NCI-H1105 (cell line): ENCODE measurements around the gene KATNB1.
"Not testable (repeated sequence)": the region's sequence is repeated elsewhere in the genome, so short reads cannot be mapped to it uniquely, and the experiment has no call there.

Experiments used
- DNase-seq: peaks from one replicate; lab custom pipeline; 2025; lab: John Stamatoyannopoulos, UW

Gene KATNB1

DNA sequence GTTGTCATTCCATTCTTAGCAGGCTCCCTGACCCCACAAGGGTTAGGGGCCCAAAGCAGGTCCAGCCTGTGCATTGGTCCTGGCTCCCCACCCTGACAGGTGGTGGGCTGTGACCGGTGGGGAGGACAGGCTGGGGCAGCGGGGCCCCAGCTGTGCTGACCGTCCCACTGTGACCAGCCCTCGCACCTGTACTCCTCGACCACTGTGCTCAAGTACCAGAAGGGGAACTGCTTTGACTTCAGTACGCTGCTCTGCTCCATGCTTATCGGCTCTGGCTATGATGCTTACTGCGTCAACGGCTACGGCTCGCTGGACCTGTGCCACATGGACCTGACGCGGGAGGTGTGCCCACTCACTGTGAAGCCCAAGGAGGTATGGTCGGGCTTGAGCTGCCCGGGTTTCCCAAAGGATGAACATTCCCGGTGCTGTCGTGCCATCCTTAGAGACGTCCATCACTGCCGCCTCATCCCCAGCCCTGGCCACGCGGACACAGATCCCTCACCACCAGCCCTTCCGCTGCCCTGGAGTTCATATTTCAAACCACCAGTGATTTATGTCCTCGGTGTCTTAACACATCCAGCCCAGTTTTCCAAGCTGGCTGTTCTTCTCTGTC is 33.7 kb upstream of the KATNB1 start:
- no peak for DNase-seq

DNA sequence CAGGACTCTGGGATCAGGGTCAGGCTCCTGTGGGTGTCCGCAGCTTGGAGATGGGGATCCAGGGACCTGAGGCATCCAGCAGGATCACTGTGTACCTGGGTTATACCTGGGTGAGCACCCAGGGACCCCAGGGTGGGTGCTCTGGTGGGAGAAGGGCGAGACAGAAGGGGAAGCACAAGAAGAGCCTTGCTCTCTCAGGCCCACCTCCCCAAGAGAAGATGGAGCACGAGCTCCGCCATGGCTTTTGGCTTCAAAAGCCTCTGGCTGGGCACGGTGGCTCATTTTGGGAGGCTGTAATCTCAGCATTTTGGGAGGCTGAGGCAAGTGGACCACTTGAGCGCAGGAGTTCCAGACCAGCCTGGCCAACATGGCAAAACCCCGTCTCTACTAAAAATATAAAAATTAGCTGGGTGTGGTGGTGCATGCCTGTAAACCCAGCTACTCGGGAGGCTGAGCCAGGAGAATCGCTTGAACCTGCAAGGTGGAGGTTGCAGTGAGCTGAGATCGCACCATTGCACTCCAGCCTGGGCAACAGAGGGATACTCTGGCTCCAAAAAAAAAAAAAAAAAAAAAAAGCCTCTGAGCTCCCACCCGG is 32.1 kb upstream of the KATNB1 start:
- DNase-seq = no peak

DNA sequence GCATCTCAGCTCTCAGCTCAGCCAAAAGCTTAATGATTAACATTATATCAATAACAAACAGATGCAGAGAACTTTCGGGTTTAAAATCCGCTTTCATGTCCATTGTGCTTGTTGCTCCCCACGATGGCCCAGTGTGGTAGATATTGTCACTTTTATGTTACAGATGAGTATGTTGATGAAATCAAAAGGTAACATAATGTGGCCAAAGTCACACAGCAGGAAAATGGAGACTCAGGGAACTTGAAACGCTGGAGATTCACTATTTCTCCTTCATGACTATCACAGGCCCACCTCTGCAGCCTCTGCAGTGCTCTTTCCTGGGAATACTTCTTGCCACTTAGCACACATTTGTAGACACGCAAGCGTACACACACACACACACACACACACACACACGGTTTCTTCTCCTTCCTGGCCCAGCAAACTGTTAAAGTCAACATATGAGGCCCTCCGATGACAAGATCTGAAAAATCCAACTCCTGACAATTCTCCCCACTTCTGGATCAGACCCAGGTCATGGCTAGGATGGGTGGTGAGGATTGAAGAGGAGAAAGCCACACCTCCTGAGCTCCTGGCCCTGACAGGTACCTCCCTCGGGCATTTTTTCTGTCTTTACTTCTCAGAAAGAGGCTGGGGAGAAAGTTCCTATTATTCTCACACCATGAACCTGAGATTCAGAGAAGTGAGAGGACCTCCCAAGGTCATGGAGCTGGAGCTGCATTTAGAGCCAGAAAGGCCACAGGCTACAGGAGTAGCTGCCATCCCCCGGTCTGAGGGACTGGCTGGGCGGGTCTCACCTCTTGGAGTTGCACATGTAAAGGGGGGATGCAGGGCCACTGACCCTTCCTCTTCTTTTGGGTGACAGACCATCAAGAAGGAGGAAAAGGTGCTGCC is 31.3 kb upstream of the KATNB1 start:
- DNase-seq = no peak

DNA sequence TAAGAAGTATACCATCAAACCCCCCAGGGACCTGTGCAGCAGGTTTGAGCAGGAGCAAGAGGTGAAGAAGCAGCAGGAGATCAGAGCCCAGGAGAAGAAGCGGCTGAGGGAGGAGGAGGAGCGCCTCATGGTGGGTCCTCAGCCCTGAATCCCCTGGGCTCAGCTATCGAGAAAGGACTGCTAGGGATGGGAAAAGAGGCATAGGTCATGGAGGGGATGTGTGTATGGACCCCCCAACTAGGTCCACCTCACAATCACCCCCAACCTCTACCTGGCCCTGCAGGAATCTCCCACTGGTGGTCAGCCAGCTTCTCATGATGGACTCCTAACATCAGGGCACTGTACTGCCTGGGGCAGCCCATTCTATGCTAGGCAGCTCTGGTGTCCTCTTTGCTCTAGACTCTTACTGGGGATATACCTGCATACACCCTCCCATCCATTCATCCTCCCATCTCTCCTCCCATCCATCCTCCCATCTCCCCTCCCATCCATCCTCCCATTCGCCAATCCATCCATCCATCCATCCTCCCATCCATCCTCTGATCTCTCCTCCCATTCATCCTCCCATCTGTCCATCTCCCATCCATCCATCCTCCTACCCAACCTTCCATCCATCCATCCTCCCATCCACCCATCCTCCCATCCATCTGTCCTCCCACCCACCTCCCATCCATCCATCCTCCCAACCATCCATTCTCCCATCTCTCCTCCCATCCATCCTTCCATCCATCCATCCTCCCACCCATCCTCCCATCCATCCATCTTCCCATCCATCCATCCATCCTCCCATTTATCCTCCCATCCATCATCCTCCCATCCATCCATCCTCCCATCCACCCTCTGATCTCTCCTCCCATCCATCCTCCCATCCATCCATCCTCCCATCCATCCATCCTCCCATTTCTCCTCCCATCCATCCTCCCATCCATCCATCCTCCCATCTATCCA is 30.4 kb upstream of the KATNB1 start:
- DNase-seq = no peak

DNA sequence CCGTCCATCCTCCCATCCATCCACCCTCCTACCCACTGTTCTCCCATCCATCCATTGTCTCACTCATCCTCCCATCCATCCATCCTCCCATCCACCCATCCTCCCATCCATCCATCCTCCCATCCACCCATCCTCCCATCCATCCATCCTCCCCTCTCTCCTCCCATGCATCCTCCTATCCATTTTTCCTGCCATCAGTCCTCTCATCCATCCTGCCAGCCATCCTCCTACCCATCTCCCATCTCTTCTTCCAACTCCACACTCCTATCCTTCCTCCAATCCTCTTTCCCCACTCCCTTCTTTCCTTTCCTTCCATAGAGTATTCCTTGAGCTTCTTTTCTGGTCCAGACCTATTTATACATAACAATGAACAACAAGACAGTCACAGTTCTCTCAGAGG is 28.9 kb upstream of the KATNB1 start:
- DNase-seq = no peak

DNA sequence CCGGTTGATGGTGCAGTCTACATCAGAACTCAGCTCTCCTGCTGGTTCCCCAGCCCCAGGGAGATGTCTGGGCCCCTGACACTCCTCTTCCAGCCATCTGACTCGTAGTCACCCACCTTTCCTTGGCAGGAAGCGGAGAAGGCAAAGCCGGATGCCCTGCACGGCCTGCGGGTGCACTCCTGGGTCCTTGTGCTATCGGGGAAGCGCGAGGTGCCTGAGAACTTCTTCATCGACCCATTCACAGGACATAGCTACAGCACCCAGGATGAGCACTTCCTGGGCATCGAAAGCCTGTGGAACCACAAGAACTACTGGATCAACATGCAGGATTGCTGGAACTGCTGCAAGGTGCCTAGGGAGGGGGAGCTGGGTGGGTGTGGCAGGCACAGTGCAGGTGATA is 28.2 kb upstream of the KATNB1 start:
- DNase-seq = no peak

DNA sequence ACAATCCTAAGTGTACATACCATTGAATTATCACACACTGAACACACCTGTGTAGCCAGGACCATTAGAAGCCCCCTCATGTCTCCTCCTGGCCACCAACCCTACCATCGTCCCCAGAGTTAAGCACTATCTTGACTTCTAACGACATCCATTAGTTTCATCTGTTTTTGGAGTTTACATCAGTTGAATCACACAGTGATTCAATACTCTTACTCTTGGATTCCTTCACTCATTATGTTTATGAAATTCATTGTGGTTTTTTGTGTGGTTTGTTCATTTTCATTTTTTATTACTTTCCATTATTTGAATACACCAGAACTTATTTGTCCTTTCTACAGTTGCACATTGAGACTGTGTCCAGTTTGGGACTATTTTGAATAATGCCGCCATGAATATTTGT is 27.4 kb upstream of the KATNB1 start:
- no peak for DNase-seq

DNA sequence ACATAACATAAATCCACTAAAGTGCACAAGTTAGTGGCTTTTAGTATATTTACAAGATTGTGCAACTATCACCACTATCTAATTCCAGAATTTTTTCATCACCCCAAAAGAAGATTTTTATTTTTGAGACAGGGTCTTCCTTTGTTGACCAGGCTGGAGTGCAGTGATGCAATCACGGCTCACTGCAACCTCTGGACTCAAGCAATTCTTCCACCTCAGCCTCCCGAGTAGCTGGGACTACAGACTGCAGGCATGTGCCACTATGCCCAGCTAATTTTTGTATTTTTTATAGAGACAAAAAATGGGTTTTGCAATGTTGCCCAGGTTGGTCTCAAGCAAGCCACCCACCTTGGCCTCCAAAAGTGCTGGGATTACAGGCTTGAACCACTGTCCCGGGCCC is 25.9 kb upstream of the KATNB1 start:
- no peak for DNase-seq

DNA sequence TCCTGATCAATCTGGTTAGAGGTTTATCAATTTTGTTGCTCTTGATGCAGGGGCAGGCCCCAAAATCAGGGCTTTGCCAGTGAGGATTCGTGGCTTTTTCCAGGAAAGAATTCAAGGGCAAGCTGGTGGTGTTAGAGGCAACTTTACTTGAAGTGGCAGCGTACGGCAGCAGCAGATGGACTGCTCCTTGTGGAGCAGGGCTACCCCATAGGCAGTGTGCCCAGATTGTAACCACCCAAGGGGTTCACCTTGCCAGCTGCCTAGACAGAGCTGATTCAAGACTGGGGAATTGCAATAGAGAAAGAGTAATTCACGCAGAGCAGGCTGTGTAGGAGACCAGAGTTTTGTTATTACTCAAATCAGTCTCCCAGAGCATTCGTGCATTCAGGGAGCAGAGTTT is 24.2 kb upstream of the KATNB1 start:
- no peak for DNase-seq

DNA sequence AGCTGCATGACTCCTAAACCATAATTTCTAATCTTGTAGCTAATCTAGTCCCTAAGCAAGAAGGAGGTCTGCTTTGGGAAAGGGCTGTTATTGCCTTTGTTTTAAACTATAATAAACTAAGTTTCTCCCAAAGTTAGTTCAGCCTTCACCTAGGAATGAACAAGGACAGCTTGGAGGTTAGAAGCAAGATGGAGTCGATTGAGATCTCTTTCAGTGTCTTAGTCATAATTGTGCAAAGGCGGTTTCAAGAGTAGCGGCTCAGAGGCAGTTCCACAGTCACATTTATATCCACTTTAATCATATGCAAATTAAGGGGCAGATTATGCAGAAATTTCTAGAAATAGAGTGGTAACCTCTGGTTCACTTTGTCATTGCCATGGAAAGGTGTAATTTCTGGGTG is 23.6 kb upstream of the KATNB1 start:
- no peak for DNase-seq

DNA sequence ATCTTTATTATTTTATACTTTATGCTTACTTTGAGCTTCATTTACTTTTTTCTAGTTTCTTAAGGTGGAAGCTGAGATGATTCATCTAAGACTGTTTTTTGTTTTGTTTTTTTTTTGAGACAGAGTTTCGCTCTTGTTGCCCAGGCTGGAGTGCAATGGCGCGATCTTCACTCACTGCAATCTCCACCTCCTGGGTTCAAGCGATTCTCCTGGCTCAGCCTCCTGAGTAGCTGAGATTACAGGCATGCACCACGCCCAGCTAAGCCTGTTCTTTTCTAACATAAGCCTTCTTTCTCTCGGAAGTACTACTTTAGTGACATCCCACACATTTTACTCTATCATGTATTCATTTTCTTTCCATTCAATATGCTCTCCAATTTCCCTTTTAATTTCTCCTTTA is 23.0 kb upstream of the KATNB1 start:
- DNase-seq = not testable (repeated sequence)

DNA sequence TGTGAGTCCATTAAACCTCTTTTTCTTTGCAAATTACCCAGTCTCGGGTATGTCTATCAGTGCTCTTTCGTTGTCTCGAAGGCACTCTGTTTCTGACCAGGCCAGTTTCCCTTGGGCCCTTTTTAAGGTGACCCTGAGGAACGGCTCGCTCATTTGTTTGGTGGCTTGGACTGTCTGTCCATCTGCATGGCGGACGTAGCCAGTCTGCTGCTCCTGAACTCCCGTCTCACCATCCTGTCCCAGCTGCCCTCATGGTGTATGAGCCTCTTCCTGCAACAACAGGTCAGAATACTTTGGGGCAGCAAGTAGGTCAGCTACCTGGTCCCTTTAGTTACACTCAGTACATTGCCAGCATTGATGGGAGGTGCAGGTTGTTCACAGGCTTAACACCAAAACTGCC is 22.0 kb upstream of the KATNB1 start:
- DNase-seq = no peak

DNA sequence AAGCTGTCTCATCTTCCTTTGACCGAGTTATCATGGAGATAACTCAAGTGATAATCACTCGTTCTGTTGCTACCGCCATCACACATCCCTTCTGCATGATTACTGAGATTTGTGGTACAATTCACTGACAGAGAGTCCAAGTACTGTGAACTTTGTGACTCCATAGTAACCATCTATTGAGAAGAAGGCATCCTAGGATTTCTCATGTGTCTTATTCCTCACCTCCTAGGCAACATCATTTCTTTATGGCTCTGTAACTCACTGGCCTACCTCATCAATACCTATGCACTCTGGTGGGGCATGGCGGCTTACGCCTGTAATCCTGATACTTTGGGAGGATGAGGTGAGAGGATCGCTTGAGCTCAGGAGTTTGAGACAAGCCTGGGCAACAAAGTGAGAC is 21.5 kb upstream of the KATNB1 start:
- no peak for DNase-seq

DNA sequence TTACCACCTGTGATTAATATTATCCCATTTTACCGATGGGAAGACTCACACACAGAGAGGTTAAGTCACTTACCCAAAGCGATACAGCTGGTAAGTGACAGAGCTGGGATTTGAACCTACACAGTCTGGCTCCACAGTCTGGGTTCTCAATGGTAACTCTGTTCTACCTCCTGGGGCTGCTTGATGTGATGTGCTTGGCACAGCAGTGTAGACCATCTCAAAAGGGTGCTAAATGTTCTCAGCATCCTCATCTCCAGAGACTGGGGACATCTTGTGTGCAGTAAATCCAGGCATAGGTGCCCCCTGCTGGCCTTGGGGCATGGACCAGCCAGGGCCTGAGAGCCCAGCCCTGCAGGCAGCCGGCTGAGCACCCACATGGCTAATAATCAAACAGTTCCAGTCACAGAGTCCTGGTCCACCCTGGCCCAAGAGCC is 15.4 kb upstream of the KATNB1 start:
- no peak for DNase-seq

DNA sequence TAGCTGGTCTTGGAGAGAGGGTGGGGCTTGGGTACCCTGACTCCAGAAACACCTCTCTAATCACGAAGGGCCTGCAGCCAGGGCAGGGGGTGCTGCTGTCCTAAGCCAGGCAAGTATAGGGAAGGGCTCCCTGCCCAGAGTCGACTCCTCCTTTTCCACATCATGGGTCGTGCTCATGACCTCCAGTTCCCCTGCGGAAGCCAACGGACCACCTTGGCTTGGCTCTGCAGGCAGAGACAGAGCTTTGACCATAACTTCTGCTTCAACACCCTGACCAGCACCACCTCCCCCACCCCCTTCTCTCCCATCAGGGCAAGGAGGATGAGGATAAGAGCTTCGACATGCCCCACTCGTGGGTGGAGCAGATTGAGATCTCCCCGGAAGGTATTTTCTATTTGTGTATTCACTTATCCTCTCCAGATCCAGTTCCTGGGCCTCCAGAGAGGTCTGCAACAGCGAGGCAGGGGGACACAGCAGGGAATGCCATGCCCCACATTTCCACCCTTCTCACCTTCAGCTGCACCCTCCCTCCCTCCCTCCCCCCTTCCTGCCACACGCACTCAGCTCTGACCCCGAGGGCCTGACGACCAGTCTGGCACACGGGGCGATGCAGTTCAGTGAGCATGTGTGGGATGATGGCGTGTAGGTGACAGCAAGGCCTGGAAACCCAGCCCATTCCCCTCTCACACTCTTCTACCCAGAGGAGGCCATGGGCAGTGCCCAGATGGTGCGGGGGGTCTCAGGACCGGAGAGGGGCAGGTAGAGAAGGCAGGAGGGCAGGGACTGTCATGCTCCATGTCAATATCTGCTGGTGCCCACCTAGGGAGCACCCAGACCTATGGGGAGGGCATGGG is 14.0 kb upstream of the KATNB1 start:
- DNase-seq = no peak

DNA sequence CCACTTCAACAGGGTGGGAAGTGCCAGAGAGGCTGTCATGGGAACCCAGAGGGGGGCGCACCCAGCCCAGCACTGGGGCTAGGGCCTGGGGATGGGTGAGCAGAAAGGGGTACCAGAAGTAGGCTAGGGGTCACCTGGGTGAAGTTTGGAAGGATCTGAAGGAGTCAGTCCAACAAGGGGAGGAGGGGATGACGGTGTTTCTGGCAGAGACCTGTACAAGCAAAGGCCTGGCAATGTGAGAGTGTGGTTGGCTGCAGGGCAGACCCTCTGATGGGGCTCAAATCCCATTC is 13.4 kb upstream of the KATNB1 start:
- no peak for DNase-seq

DNA sequence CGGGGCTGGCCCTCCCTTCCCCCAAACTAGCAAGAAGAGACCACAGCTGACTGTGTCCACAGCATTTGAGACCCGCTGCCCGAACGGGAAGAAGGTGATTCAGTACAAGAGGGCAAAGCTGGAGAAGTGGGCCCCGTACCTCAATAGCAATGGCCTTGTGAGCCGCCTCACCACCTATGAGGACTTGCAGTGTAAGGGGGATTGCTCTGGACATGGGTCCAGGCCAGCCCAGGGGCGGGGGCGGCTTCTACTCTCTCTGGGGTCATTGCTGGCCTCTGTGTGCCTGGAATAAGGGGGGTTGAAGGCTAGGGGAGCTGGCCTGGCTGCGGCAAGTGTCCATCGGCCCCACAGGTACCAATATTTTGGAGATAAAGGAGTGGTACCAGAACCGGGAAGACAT is 12.9 kb upstream of the KATNB1 start:
- DNase-seq = no peak

DNA sequence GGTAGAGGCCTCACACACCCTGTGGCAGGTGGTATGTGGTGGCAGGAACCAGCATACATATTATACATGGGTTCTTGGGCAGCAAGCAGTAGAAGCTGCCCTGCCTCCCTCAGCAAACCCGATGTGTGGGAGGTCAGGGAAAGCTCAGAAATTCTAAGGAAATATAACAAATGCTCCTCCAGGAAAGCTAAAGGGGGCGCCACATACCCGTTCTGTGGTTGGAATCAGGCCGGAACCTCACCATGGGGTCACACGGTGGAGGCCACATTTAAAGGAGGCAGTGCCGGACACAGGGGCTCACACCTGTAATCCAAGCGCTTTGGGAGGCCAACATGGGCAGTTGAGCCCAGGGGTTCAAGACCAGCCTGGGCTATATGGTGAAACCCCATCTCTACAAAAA is 12.4 kb upstream of the KATNB1 start:
- no peak for DNase-seq

DNA sequence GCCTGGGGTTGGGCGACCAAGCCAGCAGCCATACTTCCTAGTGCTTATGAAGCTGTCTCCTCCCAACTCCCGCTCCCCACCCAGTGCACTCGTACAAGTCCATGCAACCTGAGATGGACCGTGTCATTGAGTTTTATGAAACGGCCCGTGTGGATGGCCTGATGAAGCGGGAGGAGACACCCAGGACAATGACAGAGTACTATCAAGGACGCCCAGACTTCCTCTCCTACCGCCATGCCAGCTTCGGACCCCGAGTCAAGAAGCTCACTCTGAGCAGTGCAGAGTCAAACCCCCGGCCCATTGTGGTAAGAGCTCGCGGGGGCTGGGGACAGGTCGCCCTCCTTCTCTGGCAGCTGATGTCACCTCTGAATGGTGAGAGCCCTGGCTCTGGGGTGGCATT is 11.0 kb upstream of the KATNB1 start:
- DNase-seq = no peak

DNA sequence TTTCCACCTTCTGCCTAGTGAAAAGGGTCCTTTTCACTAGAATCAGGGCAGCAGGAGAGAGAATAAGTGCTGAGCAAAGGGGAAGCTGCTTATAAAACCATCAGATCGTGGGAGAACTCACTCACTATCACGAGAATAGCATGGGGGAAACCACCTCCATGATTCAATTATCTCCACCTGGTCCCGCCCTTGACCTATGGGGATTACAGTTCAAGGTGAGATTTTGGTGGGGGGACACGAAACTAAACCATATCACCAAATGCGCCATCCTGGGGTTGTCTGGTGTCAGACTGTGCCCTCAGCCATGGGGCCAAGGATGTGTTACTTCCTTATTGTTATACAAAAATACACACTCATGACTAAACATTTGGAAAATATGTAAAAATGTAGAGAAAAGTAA is 10.4 kb upstream of the KATNB1 start:
- no peak for DNase-seq

DNA sequence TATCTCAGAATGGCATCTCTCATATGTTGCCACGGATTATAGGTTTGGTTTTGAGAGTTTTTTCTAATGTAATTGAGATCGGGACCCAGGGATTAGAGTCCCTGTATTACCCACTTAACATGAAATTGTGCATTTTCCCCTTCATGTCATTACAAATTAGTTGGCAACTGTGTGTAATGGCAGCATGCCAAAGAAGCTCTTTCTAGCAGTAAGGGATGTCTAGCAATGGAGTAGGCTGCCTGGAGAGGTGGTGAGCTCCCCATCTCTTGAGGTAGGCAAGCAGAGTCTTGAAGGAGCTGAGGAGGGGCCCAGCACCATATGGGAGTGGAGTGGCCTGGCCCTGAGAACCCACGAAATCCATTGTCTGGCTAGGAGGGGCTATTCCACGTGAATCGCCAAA is 10.0 kb upstream of the KATNB1 start:
- DNase-seq = no peak

DNA sequence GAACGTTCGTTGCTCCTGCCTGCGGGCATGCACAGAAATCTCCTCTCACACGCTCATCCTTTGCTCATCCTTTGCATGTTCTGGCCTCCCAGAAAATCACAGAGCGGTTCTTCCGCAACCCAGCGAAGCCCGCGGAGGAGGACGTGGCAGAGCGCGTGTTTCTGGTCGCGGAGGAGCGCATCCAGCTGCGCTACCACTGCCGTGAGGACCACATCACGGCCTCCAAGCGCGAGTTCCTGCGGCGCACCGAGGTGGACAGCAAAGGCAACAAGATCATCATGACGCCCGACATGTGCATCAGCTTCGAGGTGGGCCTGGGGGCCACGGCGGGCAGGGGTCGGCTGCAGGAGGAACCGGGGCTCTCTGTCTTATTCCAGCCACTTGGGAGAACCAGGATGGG is 9.6 kb upstream of the KATNB1 start:
- no peak for DNase-seq
